ENCODE results near the gene LINC00237. TPM values are rescaled to one million over a fixed set of nuclear protein-coding genes. Genes with fewer than 3 reads are reported as not detected.

LINC00237 gene
- total RNA-seq, 1 donor from 2014 or later, result not detected

DNA sequence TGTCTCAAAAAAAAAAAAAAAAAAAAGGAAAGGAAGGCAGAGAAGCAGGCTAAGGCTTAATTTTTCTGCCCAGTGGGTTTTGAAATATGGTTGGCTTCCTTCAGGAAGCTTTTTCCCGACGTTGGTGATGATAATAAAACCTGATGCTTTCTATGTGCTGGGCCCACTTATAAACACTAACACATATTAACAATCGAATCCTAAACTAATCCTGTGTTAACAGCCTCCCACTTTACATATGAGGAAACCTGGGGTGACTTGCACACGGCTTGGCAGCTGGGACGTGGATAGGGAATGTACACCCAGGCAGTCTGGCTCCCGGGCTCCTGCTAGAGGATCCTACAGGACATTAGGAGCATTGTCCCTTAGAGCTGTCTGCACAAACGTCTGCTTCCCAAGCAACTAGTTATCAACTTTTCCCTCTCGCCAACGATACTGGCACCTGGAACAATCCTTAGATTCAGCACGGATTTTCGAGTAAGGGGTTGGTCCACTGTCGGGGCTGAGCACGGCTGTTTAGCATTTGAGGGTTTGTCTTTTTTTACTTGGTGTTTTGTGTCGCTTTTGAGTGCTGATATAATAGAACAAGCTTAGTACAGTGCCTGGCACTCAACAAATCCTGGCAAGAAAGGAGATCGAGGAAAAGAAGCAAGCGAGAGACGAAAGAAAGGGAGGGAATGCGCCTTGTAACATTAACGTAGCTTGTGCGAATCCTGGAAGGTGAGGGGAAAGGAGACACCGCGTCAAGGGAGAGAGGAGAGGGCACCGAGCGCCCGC, 19.1 kb upstream of the LINC00237 start:
- peaks cover 8% of the 10 kb centered on the region for H3K27me3 Mint-ChIP-seq (ENCODE audit: low read depth)
- H3K4me3 Mint-ChIP-seq, result peak overlapping the region; percentile 79
- H3K9me3 Mint-ChIP-seq, result peaks cover 5% of the 10 kb centered on the region
- H3K4me1 Mint-ChIP-seq, result peaks cover 11% of the 10 kb centered on the region
- no peaks in the 10 kb centered on the region for H3K36me3 Mint-ChIP-seq
- TF ChIP-seq, protein P1, sequence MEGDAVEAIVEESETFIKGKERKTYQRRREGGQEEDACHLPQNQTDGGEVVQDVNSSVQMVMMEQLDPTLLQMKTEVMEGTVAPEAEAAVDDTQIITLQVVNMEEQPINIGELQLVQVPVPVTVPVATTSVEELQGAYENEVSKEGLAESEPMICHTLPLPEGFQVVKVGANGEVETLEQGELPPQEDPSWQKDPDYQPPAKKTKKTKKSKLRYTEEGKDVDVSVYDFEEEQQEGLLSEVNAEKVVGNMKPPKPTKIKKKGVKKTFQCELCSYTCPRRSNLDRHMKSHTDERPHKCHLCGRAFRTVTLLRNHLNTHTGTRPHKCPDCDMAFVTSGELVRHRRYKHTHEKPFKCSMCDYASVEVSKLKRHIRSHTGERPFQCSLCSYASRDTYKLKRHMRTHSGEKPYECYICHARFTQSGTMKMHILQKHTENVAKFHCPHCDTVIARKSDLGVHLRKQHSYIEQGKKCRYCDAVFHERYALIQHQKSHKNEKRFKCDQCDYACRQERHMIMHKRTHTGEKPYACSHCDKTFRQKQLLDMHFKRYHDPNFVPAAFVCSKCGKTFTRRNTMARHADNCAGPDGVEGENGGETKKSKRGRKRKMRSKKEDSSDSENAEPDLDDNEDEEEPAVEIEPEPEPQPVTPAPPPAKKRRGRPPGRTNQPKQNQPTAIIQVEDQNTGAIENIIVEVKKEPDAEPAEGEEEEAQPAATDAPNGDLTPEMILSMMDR (IDR thresholded peaks at IDR 0.05; ENCODE audit: unreplicated experiment), result no peak
- peak overlapping the region; percentile 86 for H3K27ac Mint-ChIP-seq
- DNase-seq (ENCODE audit: low spot score in 2 of 2, unreplicated experiment in 2 of 2), result no peak

DNA sequence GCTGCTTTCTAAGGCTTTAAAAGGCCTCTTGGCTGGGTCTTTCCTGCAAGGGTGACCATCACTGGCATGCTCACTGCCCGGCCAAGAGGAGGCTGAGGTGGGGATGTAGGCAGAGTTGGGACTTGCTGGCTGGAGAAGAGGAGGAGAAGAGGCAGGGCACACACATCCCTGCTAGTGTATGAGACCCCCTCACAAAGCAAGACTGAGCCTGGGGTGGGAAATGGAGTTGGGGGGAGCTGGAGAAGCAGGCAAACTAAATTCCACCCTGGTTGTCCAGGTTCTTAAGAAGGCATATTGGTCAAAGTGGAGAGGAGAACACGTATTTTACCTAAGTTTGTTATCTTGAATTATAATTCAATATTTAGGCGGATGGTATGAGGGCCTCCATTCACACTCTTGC, 18.0 kb upstream of the LINC00237 start:
- peaks cover 11% of the 10 kb centered on the region for H3K4me1 Mint-ChIP-seq
- H3K36me3 Mint-ChIP-seq, result no peaks in the 10 kb centered on the region
- no peak for DNase-seq (ENCODE audit: low spot score in 2 of 2, unreplicated experiment in 2 of 2)
- H3K27ac Mint-ChIP-seq, result no peak overlapping the region
- H3K9me3 Mint-ChIP-seq, result peaks cover 5% of the 10 kb centered on the region
- peaks cover 9% of the 10 kb centered on the region for H3K27me3 Mint-ChIP-seq (ENCODE audit: low read depth)
- TF ChIP-seq, protein P1 (IDR thresholded peaks at IDR 0.05; ENCODE audit: unreplicated experiment), result no peak
- no peak overlapping the region for H3K4me3 Mint-ChIP-seq

DNA sequence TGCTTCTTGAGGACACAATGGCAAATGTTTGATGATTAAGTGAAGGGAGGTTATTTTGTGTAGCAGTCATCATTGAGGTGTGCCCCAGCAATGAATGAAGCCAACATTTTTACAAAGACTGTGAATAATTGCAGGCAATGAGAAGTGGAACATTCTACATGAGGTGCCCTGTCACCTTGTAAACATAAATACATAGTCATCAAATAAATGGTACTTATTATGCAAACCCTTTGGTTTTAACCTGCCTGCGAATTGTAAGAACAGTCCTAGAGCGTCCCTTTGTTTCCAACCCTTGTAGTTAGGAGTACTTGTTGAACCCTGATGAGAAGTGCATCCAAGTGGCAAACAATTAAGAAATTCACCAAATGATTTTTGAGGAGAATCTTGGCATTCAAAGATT, 12.6 kb upstream of the LINC00237 start:
- Mint-ChIP-seq H3K9me3 (peaks cover 5% of the 10 kb centered on the region), H3K4me3 (no peak overlapping the region), H3K27ac (no peak overlapping the region), H3K36me3 (no peaks in the 10 kb centered on the region), H3K27me3 (ENCODE audit: low read depth) (peaks cover 60% of the 10 kb centered on the region), H3K4me1 (no peaks in the 10 kb centered on the region)
- no peak for DNase-seq (ENCODE audit: low spot score in 2 of 2, unreplicated experiment in 2 of 2)
- TF ChIP-seq, protein P1 (IDR thresholded peaks at IDR 0.05; ENCODE audit: unreplicated experiment), result no peak

DNA sequence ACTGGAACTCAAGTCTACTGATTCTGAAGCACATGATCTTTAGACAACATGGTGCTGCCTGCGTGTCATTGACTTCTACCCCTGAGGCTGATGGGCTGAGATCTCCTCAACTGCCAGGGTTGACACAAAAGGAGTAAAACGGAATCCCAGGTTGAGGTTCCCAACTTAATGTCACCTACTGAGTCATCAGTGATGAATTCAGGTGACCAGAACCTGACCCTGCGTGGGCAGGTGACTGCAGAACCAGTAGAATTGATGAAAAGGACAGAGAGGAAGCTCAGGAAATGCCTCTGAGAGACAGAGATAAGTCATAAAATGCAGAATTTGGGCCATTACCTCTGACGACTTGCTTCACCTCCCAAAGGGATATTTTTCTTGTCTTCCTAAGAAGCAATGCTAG, 12.0 kb upstream of the LINC00237 start:
- peaks cover 66% of the 10 kb centered on the region for H3K27me3 Mint-ChIP-seq (ENCODE audit: low read depth)
- H3K4me1 Mint-ChIP-seq, result no peaks in the 10 kb centered on the region
- DNase-seq (ENCODE audit: low spot score in 2 of 2, unreplicated experiment in 2 of 2), result no peak
- no peak overlapping the region for H3K27ac Mint-ChIP-seq
- no peaks in the 10 kb centered on the region for H3K36me3 Mint-ChIP-seq
- peaks cover 5% of the 10 kb centered on the region for H3K9me3 Mint-ChIP-seq
- TF ChIP-seq, protein P1 (IDR thresholded peaks at IDR 0.05; ENCODE audit: unreplicated experiment), result no peak
- no peak overlapping the region for H3K4me3 Mint-ChIP-seq

DNA sequence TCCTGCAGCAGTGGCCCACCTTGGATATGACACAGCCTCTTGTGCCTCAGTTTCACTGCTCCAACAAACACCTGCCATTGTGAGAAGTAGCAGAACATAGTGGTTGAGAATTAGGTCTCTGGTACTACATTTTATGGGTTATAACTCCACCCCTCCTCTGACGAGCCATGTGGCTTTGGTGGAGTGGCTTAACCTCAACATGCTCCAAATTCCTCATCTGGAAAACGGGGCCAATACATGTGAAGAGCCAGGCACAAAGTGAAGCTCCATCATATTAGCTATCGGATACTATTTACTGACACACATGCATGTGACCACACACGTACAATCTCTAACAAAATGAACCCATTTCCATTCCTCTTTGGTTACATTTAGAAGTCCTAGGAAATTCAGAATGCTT, 11.4 kb upstream of the LINC00237 start:
- DNase-seq (ENCODE audit: low spot score in 2 of 2, unreplicated experiment in 2 of 2), result no peak
- H3K36me3 Mint-ChIP-seq, result no peaks in the 10 kb centered on the region
- no peaks in the 10 kb centered on the region for H3K4me1 Mint-ChIP-seq
- H3K9me3 Mint-ChIP-seq, result peaks cover 5% of the 10 kb centered on the region
- H3K4me3 Mint-ChIP-seq, result no peak overlapping the region
- no peak overlapping the region for H3K27ac Mint-ChIP-seq
- H3K27me3 Mint-ChIP-seq (ENCODE audit: low read depth), result peaks cover 69% of the 10 kb centered on the region
- TF ChIP-seq, protein P1 (IDR thresholded peaks at IDR 0.05; ENCODE audit: unreplicated experiment), result no peak
